K562 (cell line): ENCODE results near the gene FOXM1. TPM values are rescaled to one million over a fixed set of nuclear protein-coding genes. Genes with fewer than 3 reads are reported as not detected.

Experiments
- CUX1 ChIP-seq: fragments of 200-800 bp; sonication (Bioruptor generic); IDR thresholded peaks from 2 replicates; pipeline ENCODE4 v1.6.1; 2016; ENCODE audit warnings: missing genetic modification characterization, missing compliant biosample characterization
- DIDO1 ChIP-seq: fragments of 450-650 bp; IDR thresholded peaks from 2 replicates; pipeline ENCODE4 v1.6.1; 2016; ENCODE audit warnings: low read depth, missing biosample characterization, missing genetic modification characterization
- ETV5 ChIP-seq: sonication (generic); formaldehyde crosslinking; IDR thresholded peaks from 2 replicates; pipeline ENCODE4 v1.4.0; 2020; ENCODE audit warnings: low read depth, mild to moderate bottlenecking, missing genetic modification reagents
- KDM4B ChIP-seq, 2 experiments: fragments of 450-650 bp in 1 of 2; sonication (generic) in 1 of 2; IDR thresholded peaks; 2 replicates each; pipeline ENCODE4 v1.6.1; 2016 to 2017; ENCODE audit warnings: borderline replicate concordance in 2 of 2, antibody characterized with exemption in 1 of 2, low read depth in 1 of 2, mild to moderate bottlenecking in 1 of 2
- LARP7 ChIP-seq: fragments of 450-650 bp; IDR thresholded peaks from 2 replicates; pipeline ENCODE4 v1.6.1; 2016
- MXI1 ChIP-seq: IDR thresholded peaks from 2 replicates; pipeline ENCODE4 v1.6.1; 2011; ENCODE audit warnings: low read depth, mild to moderate bottlenecking, improper control_type of control experiment, low read length
- PKNOX1 ChIP-seq: fragments of 450-650 bp; IDR thresholded peaks from 2 replicates; pipeline ENCODE4 v1.6.1; 2016
- POLR2B ChIP-seq: fragments of 450-650 bp; IDR thresholded peaks from 2 replicates; pipeline ENCODE4 v1.6.1; 2018; ENCODE audit warnings: low read depth; ENCODE audit not compliant: partially characterized antibody
- PTBP1 ChIP-seq: fragments of 200-400 bp; formaldehyde crosslinking; IDR thresholded peaks from 2 replicates; pipeline ENCODE4 v1.6.1; 2017; ENCODE audit warnings: low read depth, low read length
- SNRNP70 ChIP-seq: fragments of 200-400 bp; formaldehyde crosslinking; optimal IDR thresholded peaks from 2 replicates; pipeline ENCODE3; 2017; ENCODE audit warnings: low read depth, low read length
- SRF ChIP-seq, 2 experiments: fragments of 250-450, 450-650 bp in 1 of 2; sonication (Bioruptor Pico) in 1 of 2; sonication (generic) in 1 of 2; formaldehyde crosslinking; IDR thresholded peaks; 2 replicates each; pipeline versions ENCODE4 v1.5.0 to v1.5.1; 2020 to 2022; ENCODE audit warnings: mild to moderate bottlenecking in 1 of 2, missing genetic modification reagents in 1 of 2
- STAT5B ChIP-seq: fragments of 250-450 bp; sonication (Bioruptor Pico); IDR thresholded peaks from 2 replicates; pipeline ENCODE4 v1.8.0; 2021; ENCODE audit warnings: mild to moderate bottlenecking, inconsistent platforms
- TBP ChIP-seq: optimal IDR thresholded peaks from 2 replicates; pipeline ENCODE3; 2011; ENCODE audit warnings: low read depth, low read length, improper control_type of control experiment
- TFAM ChIP-seq: fragments of 250-450 bp; sonication (Bioruptor Pico); conservative IDR thresholded peaks from 2 replicates; pipeline ENCODE4 v1.5.0; 2021; ENCODE audit warnings: mild to moderate bottlenecking, moderate library complexity
- U2AF1 ChIP-seq: fragments of 200-400 bp; formaldehyde crosslinking; optimal IDR thresholded peaks from 2 replicates; pipeline ENCODE3; 2017; ENCODE audit warnings: mild to moderate bottlenecking, low read depth, low read length, moderate library complexity
- ZNF143 ChIP-seq: sonication (generic); formaldehyde crosslinking; IDR thresholded peaks from 2 replicates; pipeline ENCODE4 v1.9.0; 2022; ENCODE audit warnings: mild to moderate bottlenecking, missing genetic modification reagents
- ZNF561 ChIP-seq: fragments of 450-650 bp; formaldehyde crosslinking; conservative IDR thresholded peaks from 2 replicates; pipeline ENCODE4 v1.4.0; 2020; ENCODE audit warnings: mild to moderate bottlenecking, moderate library complexity
- ZNF655 ChIP-seq: fragments of 250-450 bp; sonication (Bioruptor Pico); IDR thresholded peaks from 2 replicates; pipeline ENCODE4 v1.5.0; 2021
- polyA plus RNA-seq, 8 experiments: library from polyadenylated mRNA; depleted of rRNA in 4 of 8; stranded (reverse) in 5 of 8; unstranded in 3 of 8; fragments of >200 nt; fragmentation: Nextera tagmentation in 2 of 8; fragmentation: Illumina TruSeq in 1 of 8; extraction: Ambion mirVana in 2 of 8; extraction: Trizol in 1 of 8; gene quantifications; 2 replicates each; pipeline versions ENCODE4 v1.2.1 to v1.2.3, GENCODE V29; 2011 to 2014; ENCODE audit warnings: inconsistent platforms in 1 of 8, missing spikeins in 1 of 8
- total RNA-seq, 7 experiments: library from RNA; depleted of rRNA in 6 of 7; stranded (reverse); fragments of >200 nt in 6 of 7; fragmentation: Illumina TruSeq in 2 of 7; extraction: Trizol in 2 of 7; gene quantifications; 2 replicates each; pipeline versions ENCODE4 v1.2.1 to v1.2.3, GENCODE V29; 2011 to 2021; ENCODE audit warnings: low replicate concordance in 1 of 7
- TF ChIP-seq, protein P1 (sequence below), 2 experiments: fragments of 450-650 bp; conservative IDR thresholded peaks; 2 replicates each; pipeline ENCODE4 v1.6.1; 2017; ENCODE audit warnings: mild to moderate bottlenecking in 2 of 2, moderate library complexity in 2 of 2

Gene FOXM1
- total and polyA plus RNA-seq, 9 of the 15 experiments (the other 6 are each of a cell fraction or from before 2014, with no cell fraction given): 8.9 to 46.9 (median 17.2) TPM

- TF ChIP-seq ETV5 (CRISPR knock-in tag) (no peak), KDM4B (IDR thresholded peaks at IDR 0.05; ENCODE audit: borderline replicate concordance in 2 of 2, low read depth in 1 of 2) (no peak), ZNF655 (CRISPR knock-in tag) (no peak), PTBP1 (no peak), STAT5B (CRISPR knock-in tag) (no peak), SRF (CRISPR knock-in tag; IDR thresholded peaks at IDR 0.05) (no peak), PKNOX1 (peak; percentile 57; the same call in 1 of the 2 replicates), TBP (peak; percentile 11), POLR2B (peak; percentile 48), LARP7 (no peak), CUX1 (no peak), SNRNP70 (no peak), TFAM (CRISPR knock-in tag) (no peak), DIDO1 (tag) (no peak), U2AF1 (no peak), ZNF561 (no peak), ZNF143 (CRISPR knock-in tag) (no peak), MXI1 (peak; percentile 55; the same call in 1 of the 2 replicates)
- TF ChIP-seq, protein P1, sequence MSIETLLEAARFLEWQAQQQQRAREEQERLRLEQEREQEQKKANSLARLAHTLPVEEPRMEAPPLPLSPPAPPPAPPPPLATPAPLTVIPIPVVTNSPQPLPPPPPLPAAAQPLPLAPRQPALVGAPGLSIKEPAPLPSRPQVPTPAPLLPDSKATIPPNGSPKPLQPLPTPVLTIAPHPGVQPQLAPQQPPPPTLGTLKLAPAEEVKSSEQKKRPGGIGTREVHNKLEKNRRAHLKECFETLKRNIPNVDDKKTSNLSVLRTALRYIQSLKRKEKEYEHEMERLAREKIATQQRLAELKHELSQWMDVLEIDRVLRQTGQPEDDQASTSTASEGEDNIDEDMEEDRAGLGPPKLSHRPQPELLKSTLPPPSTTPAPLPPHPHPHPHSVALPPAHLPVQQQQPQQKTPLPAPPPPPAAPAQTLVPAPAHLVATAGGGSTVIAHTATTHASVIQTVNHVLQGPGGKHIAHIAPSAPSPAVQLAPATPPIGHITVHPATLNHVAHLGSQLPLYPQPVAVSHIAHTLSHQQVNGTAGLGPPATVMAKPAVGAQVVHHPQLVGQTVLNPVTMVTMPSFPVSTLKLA (conservative IDR thresholded peaks at IDR 0.05): peak; percentile 86 to 89
These were observed 13.6 kb upstream of the FOXM1 start, which contains the start of gene TULP3 (continued) for GRCh38 chr12:2890388-2891239.
